Measurements from ENCODE around the gene PRMT3. TPM values are rescaled to one million over a fixed set of nuclear protein-coding genes. Genes with fewer than 3 reads are reported as not detected.

Gene PRMT3
- total RNA-seq, 1 experiment from 2014 or later = 22.6 TPM

GRCh38 chr11:20544603-20545237 is 157.2 kb downstream of the PRMT3 start:
- H3K27ac Mint-ChIP-seq = peak overlapping the region in 2 of 3 experiments; percentile 73 to 81; a peak in 6 of 7 replicates
- Histone ChIP-seq H3K56ac (ENCODE audit: insufficient read length, low read depth, low read length) (no peak overlapping the region), H3K27ac (ENCODE audit: insufficient read length, low read depth, low read length) (no peak overlapping the region), H3K27me3 (ENCODE audit: insufficient read depth, low read length) (no peaks in the 10 kb centered on the region), H2BK12ac (ENCODE audit: insufficient read length, low read depth, low read length) (no peak overlapping the region), H3K23me2 (ENCODE audit: insufficient read length, low read depth, low read length, poor library complexity, severe bottlenecking) (no peaks in the 10 kb centered on the region), H2BK120ac (ENCODE audit: low read depth, low read length, poor library complexity, severe bottlenecking) (no peak overlapping the region), H4K91ac (ENCODE audit: insufficient read length, low read depth, low read length) (no peak overlapping the region), H3K23ac (ENCODE audit: insufficient read length, low read depth, low read length) (no peak overlapping the region), H4K8ac (replicated peaks; ENCODE audit: insufficient read length, low read depth, low read length) (no peak overlapping the region), H3K4me1 (ENCODE audit: insufficient read depth, low read length) (peaks cover 4% of the 10 kb centered on the region), H3K9ac (ENCODE audit: extremely low read depth, insufficient read length, low read length) (no peak overlapping the region), H2BK5ac (ENCODE audit: insufficient read length, low read length) (no peak overlapping the region), H3K4me2 (ENCODE audit: insufficient read depth, insufficient read length, low read length) (no peak overlapping the region), H3K4ac (ENCODE audit: low read depth, low read length) (no peak overlapping the region), H3K79me1 (ENCODE audit: insufficient read depth, low read depth, low read length, poor library complexity, severe bottlenecking) (no peaks in the 10 kb centered on the region), H4K20me1 (ENCODE audit: control insufficient read depth, insufficient read depth, insufficient read length) (no peaks in the 10 kb centered on the region), H4K5ac (ENCODE audit: insufficient read length, low read depth, low read length) (no peak overlapping the region), H3K79me2 (ENCODE audit: insufficient read depth, low read length) (no peaks in the 10 kb centered on the region), H3K18ac (ENCODE audit: insufficient read length, low read depth, low read length) (no peak overlapping the region), H2AFZ (ENCODE audit: low read length) (no peak overlapping the region), H2BK20ac (ENCODE audit: low read depth, low read length, poor library complexity, severe bottlenecking) (no peak overlapping the region), H3T11ph (ENCODE audit: low read length) (no peak overlapping the region), H3K14ac (ENCODE audit: insufficient read depth, low read length) (no peak overlapping the region), H2BK15ac (ENCODE audit: low read depth, low read length) (no peak overlapping the region), H2AK5ac (ENCODE audit: insufficient read length, low read length) (no peak overlapping the region), H3K9me3 (ENCODE audit: control insufficient read depth, low read depth, low read length) (no peaks in the 10 kb centered on the region)
- peak; percentile 40 for DNase-seq
- peaks cover 3 to 8% of the 10 kb centered on the region in 2 experiments for H3K9me3 Mint-ChIP-seq
- H3K4me1 Mint-ChIP-seq = peaks cover 36 to 37% of the 10 kb centered on the region in 2 experiments
- H3K36me3 Mint-ChIP-seq (ENCODE audit: insufficient read depth in 1 of 3, low read depth in 3 of 3) = peaks cover 0 to 9% (median under 1%) of the 10 kb centered on the region in 3 experiments; a peak in 5 of 7 replicates
- no CpG with 5 or more reads among the region's 8 CpGs for WGBS (ENCODE audit: extremely low coverage, insufficient read length, low lambda C conversion rate)
- peaks cover 10% of the 10 kb centered on the region for H3K27me3 Mint-ChIP-seq (ENCODE audit: low read depth)
- peak overlapping the region in 1 of 2 experiments; percentile 5; a peak in 2 of 5 replicates for H3K4me3 Mint-ChIP-seq
- TF ChIP-seq, protein P1, sequence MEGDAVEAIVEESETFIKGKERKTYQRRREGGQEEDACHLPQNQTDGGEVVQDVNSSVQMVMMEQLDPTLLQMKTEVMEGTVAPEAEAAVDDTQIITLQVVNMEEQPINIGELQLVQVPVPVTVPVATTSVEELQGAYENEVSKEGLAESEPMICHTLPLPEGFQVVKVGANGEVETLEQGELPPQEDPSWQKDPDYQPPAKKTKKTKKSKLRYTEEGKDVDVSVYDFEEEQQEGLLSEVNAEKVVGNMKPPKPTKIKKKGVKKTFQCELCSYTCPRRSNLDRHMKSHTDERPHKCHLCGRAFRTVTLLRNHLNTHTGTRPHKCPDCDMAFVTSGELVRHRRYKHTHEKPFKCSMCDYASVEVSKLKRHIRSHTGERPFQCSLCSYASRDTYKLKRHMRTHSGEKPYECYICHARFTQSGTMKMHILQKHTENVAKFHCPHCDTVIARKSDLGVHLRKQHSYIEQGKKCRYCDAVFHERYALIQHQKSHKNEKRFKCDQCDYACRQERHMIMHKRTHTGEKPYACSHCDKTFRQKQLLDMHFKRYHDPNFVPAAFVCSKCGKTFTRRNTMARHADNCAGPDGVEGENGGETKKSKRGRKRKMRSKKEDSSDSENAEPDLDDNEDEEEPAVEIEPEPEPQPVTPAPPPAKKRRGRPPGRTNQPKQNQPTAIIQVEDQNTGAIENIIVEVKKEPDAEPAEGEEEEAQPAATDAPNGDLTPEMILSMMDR (conservative IDR thresholded peaks at IDR 0.05) = no peak
